Spleen (tissue), 11 donors: ENCODE measurements around the gene ANP32B. TPM values are rescaled to one million over a fixed set of nuclear protein-coding genes. Genes with fewer than 3 reads are reported as not detected.
A peak's percentile ranks its signal among the peaks of the same experiment; 100 is the strongest.

Experiments used
- DNase-seq: peaks from one replicate; pipeline ENCODE4 v3.0.0-alpha.2; 2020
- H3K27ac ChIP-seq, 8 donors: fragments of 200-600 bp; sonication (generic) in 7 of 8; 1 replicate in 4 of 8; 2 replicates in 4 of 8; pipeline versions ENCODE4 v1.5.0 to v1.8.0; 2016 to 2021; ENCODE audit warnings: inconsistent platforms in 4 of 8, mild to moderate bottlenecking in 4 of 8, moderate library complexity in 1 of 8
- H3K27me3 ChIP-seq, 7 donors: fragments of 200-600 bp; sonication (generic) in 6 of 7; replicated peaks in 1 of 7; 1 replicate in 4 of 7; 2 replicates in 3 of 7; pipeline versions ENCODE4 v1.5.0 to v1.8.0; 2016 to 2021; ENCODE audit warnings: inconsistent platforms in 3 of 7, mild to moderate bottlenecking in 1 of 7
- H3K36me3 ChIP-seq, 6 donors: fragments of 200-600 bp; sonication (generic) in 5 of 6; 1 replicate in 4 of 6; 2 replicates in 2 of 6; pipeline versions ENCODE4 v1.5.0 to v1.8.0; 2016 to 2021; ENCODE audit warnings: inconsistent platforms in 2 of 6
- H3K4me1 ChIP-seq, 6 donors: fragments of 200-600 bp; sonication (generic) in 5 of 6; 1 replicate in 3 of 6; 2 replicates in 3 of 6; pipeline versions ENCODE4 v1.5.0 to v1.8.0; 2016 to 2021; ENCODE audit warnings: inconsistent platforms in 3 of 6
- H3K4me3 ChIP-seq, 8 donors: fragments of 200-600 bp; sonication (generic) in 7 of 8; 1 replicate in 4 of 8; 2 replicates in 4 of 8; pipeline versions ENCODE4 v1.5.0 to v1.8.0; 2016 to 2021; ENCODE audit warnings: inconsistent platforms in 4 of 8, mild to moderate bottlenecking in 4 of 8, moderate library complexity in 2 of 8
- H3K9me3 ChIP-seq, 8 donors: fragments of 200-600 bp; sonication (generic) in 7 of 8; 1 replicate in 4 of 8; 2 replicates in 4 of 8; pipeline versions ENCODE4 v1.5.0 to v1.8.0; 2016 to 2021; ENCODE audit warnings: inconsistent platforms in 4 of 8
- CTCF ChIP-seq, 11 experiments: fragments of 200-600 bp in 7 of 11; fragments of 450-650 bp in 4 of 11; sonication (generic) in 4 of 11; IDR thresholded peaks in 8 of 11; conservative IDR thresholded peaks in 3 of 11; 1 replicate in 7 of 11; 2 replicates in 4 of 11; pipeline versions ENCODE4 v1.4.0 to v1.8.0; 2016 to 2021; ENCODE audit warnings: antibody characterized with exemption in 11 of 11, inconsistent platforms in 4 of 11, mild to moderate bottlenecking in 1 of 11
- POLR2A ChIP-seq, 3 donors: fragments of 450-650 bp; IDR thresholded peaks; one replicate each; pipeline ENCODE4 v1.5.1; 2017; ENCODE audit warnings: antibody characterized with exemption in 3 of 3, mild to moderate bottlenecking in 1 of 3
- POLR2AphosphoS5 ChIP-seq, 3 donors: sonication (generic); formaldehyde crosslinking; IDR thresholded peaks; one replicate each; pipeline ENCODE4 v1.5.1; 2017; ENCODE audit warnings: antibody characterized with exemption in 3 of 3
- WGBS, 5 donors: extraction: QIAGEN DNeasy Blood & Tissue Kit in 3 of 5; methylation state at CpG; one replicate each; pipeline versions ENCODE4 v1.1.5 to v1.1.7; 2013 to 2018; 5-methylcytosine and 5-hydroxymethylcytosine counted together
- intact Hi-C: fragments of 100-400 bp; cut with DNase I; formaldehyde crosslinking; loops from one replicate; pipeline ENCODE4 v1.15.0; 2023; ENCODE audit warnings: low total_unique reads
- polyA plus RNA-seq, 3 donors: library from polyadenylated mRNA; stranded (reverse); fragments of 200-250 nt; gene quantifications; one replicate each; pipeline ENCODE4 v1.2.1, GENCODE V29; 2013
- total RNA-seq, 7 donors: library from RNA; depleted of rRNA in 3 of 7; stranded (reverse); fragments of >200 nt in 3 of 7; fragmentation: NEBNext Ultra II Directional in 4 of 7; extraction: Animal tissue kit (Norgen Biotek cat#: 25700) in 4 of 7; gene quantifications; one replicate each; pipeline versions ENCODE4 v1.1.0 to v1.2.1, GENCODE V29; 2016 to 2021
- donor health status: healthy with polysubstance abuse.
- donor health status: DM: no; HTN: no; CAD: no; lungs with moderate emphysema.
- donor health status: DM: no; HTN: no; CAD: no.
- donor health status: Bipolar disorder and iron deficiency.
- donor health status: healthy.
- donor health status: DM: no; HTN: no; CAD: no.
- donor health status: DM: yes; HTN: yes; CAD: no.

ANP32B gene
- total and polyA plus RNA-seq, 10 donors, result 39.1 to 156 (median 113) TPM

- TF ChIP-seq POLR2A (IDR thresholded peaks at IDR 0.05) (no peak), CTCF (IDR thresholded peaks at IDR 0.05 in 8 of 11, conservative IDR thresholded peaks at IDR 0.05 in 3 of 11) (no peak), POLR2AphosphoS5 (IDR thresholded peaks at IDR 0.05) (no peak)
- Histone ChIP-seq H3K27me3 (no peaks in the 10 kb centered on the region), H3K4me3 (no peak overlapping the region), H3K4me1 (peaks cover 7 to 26% (median 18%) of the 10 kb centered on the region in 6 donors), H3K27ac (no peak overlapping the region), H3K9me3 (no peaks in the 10 kb centered on the region), H3K36me3 (no peaks in the 10 kb centered on the region)
- 89 to 94% (median 91%) methylated on average over 1 of the region's 1 CpG for WGBS, 5 donors
- intact Hi-C loops, result loop anchor here (5.0 to 10.0 kb wide), 2 partner anchors 47 to 110 kb away; partner anchors contain the start of genes ANP32B and TRMO
- no peak for DNase-seq
Measured at GRCh38 chr9:98031935-98032334, 48.8 kb downstream of the ANP32B start.

GRCh38 chr9:98034593-98035546 lies 51.7 kb downstream of the ANP32B start:
- Histone ChIP-seq H3K9me3 (no peaks in the 10 kb centered on the region), H3K27ac (peak overlapping the region in 5 of 8 donors; percentile 3 to 73 (median 56)), H3K27me3 (no peaks in the 10 kb centered on the region), H3K36me3 (no peaks in the 10 kb centered on the region), H3K4me3 (peak overlapping the region in 1 of 8 donors; percentile 44), H3K4me1 (peaks cover 7 to 56% (median 41%) of the 10 kb centered on the region in 6 donors)
- intact Hi-C loops, result loop anchor here (5.0 to 10.0 kb wide), 2 partner anchors 50 to 113 kb away; partner anchors contain the start of genes ANP32B and TRMO
- DNase-seq, result peak; percentile 94
- WGBS, 5 donors, result 38 to 43% (median 41%) methylated on average over 20 of the region's 20 CpGs
- no peak for TF ChIP-seq POLR2A (IDR thresholded peaks at IDR 0.05)
- peak; percentile 61 to 94 (median 86) for TF ChIP-seq CTCF (IDR thresholded peaks at IDR 0.05 in 8 of 11, conservative IDR thresholded peaks at IDR 0.05 in 3 of 11)
- peak in 2 of 3 donors; percentile 14 to 60 for TF ChIP-seq POLR2AphosphoS5 (IDR thresholded peaks at IDR 0.05)

DNA sequence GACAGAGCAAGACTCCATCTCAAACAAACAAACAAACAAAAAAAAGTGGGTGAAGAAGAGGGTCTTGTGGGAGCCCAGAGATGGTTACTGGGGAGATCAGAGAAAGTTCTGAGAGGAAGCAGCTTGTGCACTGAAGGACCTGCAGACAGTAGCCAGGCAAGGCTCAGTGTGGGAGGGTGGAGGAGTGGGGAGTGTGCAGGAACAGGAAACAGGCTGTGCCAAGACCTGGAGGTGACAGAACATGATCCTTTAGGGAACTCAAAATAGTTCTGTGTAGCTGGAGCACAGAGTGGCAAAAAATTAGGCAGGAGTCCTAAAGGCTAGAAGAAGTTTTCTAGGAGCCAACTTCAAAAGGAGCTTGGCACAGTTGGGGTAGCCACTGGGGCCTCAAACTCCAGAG lies 54.2 kb downstream of the ANP32B start:
- no peaks in the 10 kb centered on the region for H3K36me3 ChIP-seq
- H3K27ac ChIP-seq, result peak overlapping the region in 6 of 8 donors; percentile 17 to 73 (median 60)
- no peak overlapping the region for H3K4me3 ChIP-seq
- DNase-seq, result no peak
- H3K4me1 ChIP-seq, result peaks cover 7 to 62% (median 46%) of the 10 kb centered on the region in 6 donors
- intact Hi-C loops, result loop anchor here (10.0 kb wide), 1 partner anchor 53 kb away; the partner anchor contains the start of gene ANP32B
- H3K9me3 ChIP-seq, result no peaks in the 10 kb centered on the region
- no peaks in the 10 kb centered on the region for H3K27me3 ChIP-seq
- peak in 2 of 3 donors; percentile 55 to 62 for TF ChIP-seq POLR2AphosphoS5 (IDR thresholded peaks at IDR 0.05)
- TF ChIP-seq CTCF (IDR thresholded peaks at IDR 0.05 in 8 of 11, conservative IDR thresholded peaks at IDR 0.05 in 3 of 11), result no peak

GRCh38 chr9:98038958-98039357 lies 55.8 kb downstream of the ANP32B start:
- peak overlapping the region in 1 of 8 donors; percentile 26 for H3K4me3 ChIP-seq
- peaks cover 7 to 72% (median 48%) of the 10 kb centered on the region in 6 donors for H3K4me1 ChIP-seq
- TF ChIP-seq POLR2AphosphoS5 (IDR thresholded peaks at IDR 0.05), result no peak
- peak in 3 of 11 experiments; percentile 8 to 14 (median 13) for TF ChIP-seq CTCF (IDR thresholded peaks at IDR 0.05 in 8 of 11, conservative IDR thresholded peaks at IDR 0.05 in 3 of 11)
- no peaks in the 10 kb centered on the region for H3K36me3 ChIP-seq
- H3K27ac ChIP-seq, result no peak overlapping the region
- no peaks in the 10 kb centered on the region for H3K27me3 ChIP-seq
- DNase-seq, result no peak
- no peaks in the 10 kb centered on the region for H3K9me3 ChIP-seq
- intact Hi-C loops, result loop anchor here (10.0 kb wide), 1 partner anchor 54 kb away; the partner anchor contains the start of gene ANP32B
- WGBS, 5 donors, result 71 to 81% (median 74%) methylated on average over 8 of the region's 8 CpGs
